ENCODE data around the gene FBXO17. TPM values are rescaled to one million over a fixed set of nuclear protein-coding genes. Genes with fewer than 3 reads are reported as not detected.
A peak's percentile ranks its signal among the peaks of the same experiment; 100 is the strongest.

The FBXO17 gene
- polyA plus RNA-seq, 2 of the 4 experiments (the other 2 are of a cell fraction): 68.1 to 112 TPM

DNA sequence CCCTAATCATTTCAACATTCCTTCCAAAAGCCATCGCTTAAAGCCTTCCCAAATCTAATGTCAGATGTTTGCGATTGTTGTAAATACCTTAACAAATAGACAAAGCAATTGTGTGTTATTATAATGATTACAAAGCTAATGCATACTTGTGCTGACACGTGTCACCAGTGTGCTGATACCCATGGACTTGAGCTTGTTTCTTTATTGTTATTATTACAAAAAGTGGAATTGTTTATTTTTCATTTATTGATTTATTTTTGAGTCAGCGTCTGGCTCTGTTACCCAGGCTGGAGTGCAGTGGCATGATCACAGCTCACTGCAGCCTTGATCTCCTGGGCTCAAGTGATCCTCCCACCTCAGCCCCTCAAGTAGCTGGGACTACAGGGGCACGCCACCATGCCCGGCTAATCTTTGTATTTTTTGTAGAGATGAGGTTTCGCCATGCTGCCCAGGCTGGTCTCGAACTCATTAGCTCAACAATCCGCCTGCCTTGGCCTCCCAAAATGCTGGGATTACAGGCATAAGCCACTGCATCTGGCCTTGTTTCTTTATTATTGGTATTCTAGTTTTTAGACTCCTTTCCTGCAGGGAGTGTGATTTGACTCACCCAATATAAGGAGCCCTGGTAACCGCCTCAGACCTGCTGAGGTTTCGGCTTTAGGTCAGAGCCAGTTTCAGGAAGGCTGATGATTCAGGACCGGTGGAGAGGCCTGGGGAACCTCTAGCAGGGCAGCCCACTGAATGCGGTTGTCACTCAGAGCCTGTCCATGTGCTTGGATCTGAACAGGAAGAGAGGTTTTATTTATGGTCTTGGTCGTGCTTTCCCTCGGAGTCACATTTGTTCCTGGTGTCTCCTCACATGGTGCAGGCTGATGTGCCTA lies 2.1 kb upstream of the FBXO17 start:
- no peak for ATAC-seq
- ChIA-PET CTCF (interaction anchor here (0.6 to 12.4 kb wide), 38 partner anchors 8 to 578 kb away, joined by 3 to 344 read pairs (median 5); partner anchors contain the start of genes ACP7, FAM98C, FBXO27 and MRPS12), POLR2A (interaction anchor here (2.2 to 2.9 kb wide), 2 partner anchors 46 to 53 kb away, joined by 9 to 21 read pairs; partner anchors contain the start of genes MRPS12 and SARS2)
- peak overlapping the region; percentile 92; the same call in 2 of the 3 replicates for H3K4me2 ChIP-seq
- peak in 1 of 2 experiments; percentile 33 for DNase-seq (ENCODE audit: low read depth in 1 of 2, low spot score in 1 of 2)
- WGBS (ENCODE audit: missing lambda C conversion rate): 77% methylated on average over 15 of the region's 15 CpGs
- TF ChIP-seq FOSB (CRISPR knock-in tag; IDR thresholded peaks at IDR 0.05): no peak
- TF ChIP-seq GATA3 (IDR thresholded peaks at IDR 0.05; ENCODE audit: borderline replicate concordance): no peak
- TF ChIP-seq ZFP36 (IDR thresholded peaks at IDR 0.05; ENCODE audit: borderline replicate concordance, partially characterized antibody): no peak
- TF ChIP-seq RCOR1 (IDR thresholded peaks at IDR 0.05; ENCODE audit: low read depth, low read length): no peak
- TF ChIP-seq, protein P1, sequence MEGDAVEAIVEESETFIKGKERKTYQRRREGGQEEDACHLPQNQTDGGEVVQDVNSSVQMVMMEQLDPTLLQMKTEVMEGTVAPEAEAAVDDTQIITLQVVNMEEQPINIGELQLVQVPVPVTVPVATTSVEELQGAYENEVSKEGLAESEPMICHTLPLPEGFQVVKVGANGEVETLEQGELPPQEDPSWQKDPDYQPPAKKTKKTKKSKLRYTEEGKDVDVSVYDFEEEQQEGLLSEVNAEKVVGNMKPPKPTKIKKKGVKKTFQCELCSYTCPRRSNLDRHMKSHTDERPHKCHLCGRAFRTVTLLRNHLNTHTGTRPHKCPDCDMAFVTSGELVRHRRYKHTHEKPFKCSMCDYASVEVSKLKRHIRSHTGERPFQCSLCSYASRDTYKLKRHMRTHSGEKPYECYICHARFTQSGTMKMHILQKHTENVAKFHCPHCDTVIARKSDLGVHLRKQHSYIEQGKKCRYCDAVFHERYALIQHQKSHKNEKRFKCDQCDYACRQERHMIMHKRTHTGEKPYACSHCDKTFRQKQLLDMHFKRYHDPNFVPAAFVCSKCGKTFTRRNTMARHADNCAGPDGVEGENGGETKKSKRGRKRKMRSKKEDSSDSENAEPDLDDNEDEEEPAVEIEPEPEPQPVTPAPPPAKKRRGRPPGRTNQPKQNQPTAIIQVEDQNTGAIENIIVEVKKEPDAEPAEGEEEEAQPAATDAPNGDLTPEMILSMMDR (IDR thresholded peaks at IDR 0.05): no peak
- TF ChIP-seq RAD21 (conservative IDR thresholded peaks at IDR 0.05 in 1 of 2, IDR thresholded peaks at IDR 0.05 in 1 of 2): no peak
- no peak for TF ChIP-seq FOSL2 (IDR thresholded peaks at IDR 0.05)
- no peak for TF ChIP-seq FOSL2 (CRISPR knock-in tag; IDR thresholded peaks at IDR 0.05)
- no peak for TF ChIP-seq BHLHE40 (IDR thresholded peaks at IDR 0.05; ENCODE audit: low read depth, low read length)
- no peak for TF ChIP-seq CHD2 (IDR thresholded peaks at IDR 0.05; ENCODE audit: low read length, partially characterized antibody)
- no peak for TF ChIP-seq TP53 (CRISPR knock-in tag; IDR thresholded peaks at IDR 0.05)
- TF ChIP-seq, protein P2, sequence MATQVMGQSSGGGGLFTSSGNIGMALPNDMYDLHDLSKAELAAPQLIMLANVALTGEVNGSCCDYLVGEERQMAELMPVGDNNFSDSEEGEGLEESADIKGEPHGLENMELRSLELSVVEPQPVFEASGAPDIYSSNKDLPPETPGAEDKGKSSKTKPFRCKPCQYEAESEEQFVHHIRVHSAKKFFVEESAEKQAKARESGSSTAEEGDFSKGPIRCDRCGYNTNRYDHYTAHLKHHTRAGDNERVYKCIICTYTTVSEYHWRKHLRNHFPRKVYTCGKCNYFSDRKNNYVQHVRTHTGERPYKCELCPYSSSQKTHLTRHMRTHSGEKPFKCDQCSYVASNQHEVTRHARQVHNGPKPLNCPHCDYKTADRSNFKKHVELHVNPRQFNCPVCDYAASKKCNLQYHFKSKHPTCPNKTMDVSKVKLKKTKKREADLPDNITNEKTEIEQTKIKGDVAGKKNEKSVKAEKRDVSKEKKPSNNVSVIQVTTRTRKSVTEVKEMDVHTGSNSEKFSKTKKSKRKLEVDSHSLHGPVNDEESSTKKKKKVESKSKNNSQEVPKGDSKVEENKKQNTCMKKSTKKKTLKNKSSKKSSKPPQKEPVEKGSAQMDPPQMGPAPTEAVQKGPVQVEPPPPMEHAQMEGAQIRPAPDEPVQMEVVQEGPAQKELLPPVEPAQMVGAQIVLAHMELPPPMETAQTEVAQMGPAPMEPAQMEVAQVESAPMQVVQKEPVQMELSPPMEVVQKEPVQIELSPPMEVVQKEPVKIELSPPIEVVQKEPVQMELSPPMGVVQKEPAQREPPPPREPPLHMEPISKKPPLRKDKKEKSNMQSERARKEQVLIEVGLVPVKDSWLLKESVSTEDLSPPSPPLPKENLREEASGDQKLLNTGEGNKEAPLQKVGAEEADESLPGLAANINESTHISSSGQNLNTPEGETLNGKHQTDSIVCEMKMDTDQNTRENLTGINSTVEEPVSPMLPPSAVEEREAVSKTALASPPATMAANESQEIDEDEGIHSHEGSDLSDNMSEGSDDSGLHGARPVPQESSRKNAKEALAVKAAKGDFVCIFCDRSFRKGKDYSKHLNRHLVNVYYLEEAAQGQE (IDR thresholded peaks at IDR 0.05): no peak
- TF ChIP-seq, protein P3, sequence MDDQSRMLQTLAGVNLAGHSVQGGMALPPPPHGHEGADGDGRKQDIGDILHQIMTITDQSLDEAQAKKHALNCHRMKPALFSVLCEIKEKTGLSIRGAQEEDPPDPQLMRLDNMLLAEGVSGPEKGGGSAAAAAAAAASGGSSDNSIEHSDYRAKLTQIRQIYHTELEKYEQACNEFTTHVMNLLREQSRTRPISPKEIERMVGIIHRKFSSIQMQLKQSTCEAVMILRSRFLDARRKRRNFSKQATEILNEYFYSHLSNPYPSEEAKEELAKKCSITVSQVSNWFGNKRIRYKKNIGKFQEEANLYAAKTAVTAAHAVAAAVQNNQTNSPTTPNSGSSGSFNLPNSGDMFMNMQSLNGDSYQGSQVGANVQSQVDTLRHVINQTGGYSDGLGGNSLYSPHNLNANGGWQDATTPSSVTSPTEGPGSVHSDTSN (IDR thresholded peaks at IDR 0.05): no peak
- no peak for TF ChIP-seq MYC (IDR thresholded peaks at IDR 0.05; ENCODE audit: borderline replicate concordance, low read length)
- no peak for TF ChIP-seq HDAC2 (IDR thresholded peaks at IDR 0.05)
- TF ChIP-seq CHD4 (IDR thresholded peaks at IDR 0.05; ENCODE audit: borderline replicate concordance): no peak
- no peak for TF ChIP-seq RFX5 (IDR thresholded peaks at IDR 0.05)
- TF ChIP-seq SREBF2 (IDR thresholded peaks at IDR 0.05): no peak
- no peak for TF ChIP-seq KDM5A (IDR thresholded peaks at IDR 0.05)
- TF ChIP-seq HOXB13 (CRISPR knock-in tag; IDR thresholded peaks at IDR 0.05; ENCODE audit: low read depth): no peak
- TF ChIP-seq, protein P4, sequence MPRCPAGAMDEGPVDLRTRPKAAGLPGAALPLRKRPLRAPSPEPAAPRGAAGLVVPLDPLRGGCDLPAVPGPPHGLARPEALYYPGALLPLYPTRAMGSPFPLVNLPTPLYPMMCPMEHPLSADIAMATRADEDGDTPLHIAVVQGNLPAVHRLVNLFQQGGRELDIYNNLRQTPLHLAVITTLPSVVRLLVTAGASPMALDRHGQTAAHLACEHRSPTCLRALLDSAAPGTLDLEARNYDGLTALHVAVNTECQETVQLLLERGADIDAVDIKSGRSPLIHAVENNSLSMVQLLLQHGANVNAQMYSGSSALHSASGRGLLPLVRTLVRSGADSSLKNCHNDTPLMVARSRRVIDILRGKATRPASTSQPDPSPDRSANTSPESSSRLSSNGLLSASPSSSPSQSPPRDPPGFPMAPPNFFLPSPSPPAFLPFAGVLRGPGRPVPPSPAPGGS (IDR thresholded peaks at IDR 0.05): no peak
- peak overlapping the region; percentile 0 to 91; a peak in 5 of 6 replicates for H3K27ac ChIP-seq
- H3K4me3 ChIP-seq: no peak overlapping the region
- H3K9me3 ChIP-seq: peaks cover 6% of the 10 kb centered on the region; the same call in 2 of the 3 replicates
- H3K4me1 ChIP-seq: peaks cover 32% of the 10 kb centered on the region
- FAIRE-seq: peak; percentile 97
